Liver (tissue), 9 donors: ENCODE measurements around the gene STMP1. TPM values are rescaled to one million over a fixed set of nuclear protein-coding genes. Genes with fewer than 3 reads are reported as not detected.

Experiments
- DNase-seq: peaks from one replicate; pipeline ENCODE4 v3.0.0-alpha.2; 2017; ENCODE audit warnings: low spot score
- H3K27ac ChIP-seq, 2 donors: one replicate each; pipeline ENCODE4 v1.7.0; 2013; ENCODE audit warnings: inconsistent platforms in 2 of 2, low read length in 2 of 2, control low read depth in 1 of 2, low read depth in 1 of 2, mild to moderate bottlenecking in 1 of 2
- H3K27me3 ChIP-seq, 4 donors: one replicate each; pipeline versions ENCODE4 v1.6.1 to v1.7.0; 2013; ENCODE audit warnings: low read length in 3 of 4, inconsistent platforms in 1 of 4, mild to moderate bottlenecking in 1 of 4, moderate library complexity in 1 of 4; ENCODE audit not compliant: control insufficient read depth in 4 of 4, insufficient read depth in 4 of 4
- H3K36me3 ChIP-seq, 4 donors: one replicate each; pipeline versions ENCODE4 v1.6.1 to v1.7.0; 2013; ENCODE audit warnings: low read length in 3 of 4, mild to moderate bottlenecking in 3 of 4, low read depth in 1 of 4, moderate library complexity in 1 of 4; ENCODE audit not compliant: control insufficient read depth in 4 of 4, insufficient read depth in 3 of 4
- H3K4me1 ChIP-seq, 4 donors: one replicate each; pipeline versions ENCODE4 v1.6.1 to v1.7.0; 2013; ENCODE audit warnings: low read length in 3 of 4, mild to moderate bottlenecking in 3 of 4, moderate library complexity in 1 of 4; ENCODE audit not compliant: control insufficient read depth in 4 of 4, insufficient read depth in 4 of 4
- H3K4me3 ChIP-seq, 3 donors: one replicate each; pipeline versions ENCODE4 v1.6.1 to v1.7.0; 2013; ENCODE audit warnings: low read length in 3 of 3, control low read depth in 1 of 3, low read depth in 1 of 3, mild to moderate bottlenecking in 1 of 3
- H3K9ac ChIP-seq, 2 donors: one replicate each; pipeline ENCODE4 v1.7.0; 2013; ENCODE audit warnings: low read length in 2 of 2, mild to moderate bottlenecking in 2 of 2, moderate library complexity in 2 of 2, control low read depth in 1 of 2, low read depth in 1 of 2
- H3K9me3 ChIP-seq, 4 donors: one replicate each; pipeline versions ENCODE4 v1.6.1 to v1.7.0; 2013; ENCODE audit warnings: low read length in 3 of 4; ENCODE audit not compliant: control insufficient read depth in 4 of 4
- ATF3 ChIP-seq: IDR thresholded peaks from 2 replicates; pipeline ENCODE4 v1.6.1; 2016; ENCODE audit warnings: antibody characterized with exemption
- CTCF ChIP-seq: fragments of 150-350 bp; IDR thresholded peaks from 2 replicates; pipeline ENCODE4 v1.5.1; 2017; ENCODE audit warnings: improper control_type of control experiment, low read depth, low read length; ENCODE audit not compliant: missing input control
- FOXA1 ChIP-seq: IDR thresholded peaks from 2 replicates; pipeline ENCODE4 v1.6.1; 2016; ENCODE audit warnings: antibody characterized with exemption
- FOXA2 ChIP-seq: IDR thresholded peaks from 2 replicates; pipeline ENCODE4 v1.6.1; 2016; ENCODE audit warnings: antibody characterized with exemption
- GABPA ChIP-seq, 2 donors: IDR thresholded peaks in 1 of 2; conservative IDR thresholded peaks in 1 of 2; 2 replicates each; pipeline ENCODE4 v1.6.1; 2016; ENCODE audit warnings: antibody characterized with exemption in 2 of 2, mild to moderate bottlenecking in 1 of 2, moderate library complexity in 1 of 2
- JUND ChIP-seq, 2 donors: IDR thresholded peaks; 2 replicates each; pipeline ENCODE4 v1.6.1; 2016; ENCODE audit warnings: antibody characterized with exemption in 2 of 2
- RAD21 ChIP-seq, 2 donors: IDR thresholded peaks; 2 replicates each; pipeline ENCODE4 v1.6.1; 2016; ENCODE audit warnings: antibody characterized with exemption in 2 of 2, mild to moderate bottlenecking in 2 of 2
- REST ChIP-seq: IDR thresholded peaks from 2 replicates; pipeline ENCODE4 v1.6.1; 2016; ENCODE audit warnings: antibody characterized with exemption, mild to moderate bottlenecking
- SP1 ChIP-seq: IDR thresholded peaks from 2 replicates; pipeline ENCODE4 v1.6.1; 2018; ENCODE audit warnings: antibody characterized with exemption, mild to moderate bottlenecking
- TAF1 ChIP-seq: conservative IDR thresholded peaks from 2 replicates; pipeline ENCODE4 v1.6.1; 2016; ENCODE audit warnings: antibody characterized with exemption, mild to moderate bottlenecking
- YY1 ChIP-seq: IDR thresholded peaks from 2 replicates; pipeline ENCODE4 v1.6.1; 2016; ENCODE audit warnings: antibody characterized with exemption, mild to moderate bottlenecking
- ZBTB33 ChIP-seq: IDR thresholded peaks from 2 replicates; pipeline ENCODE4 v1.6.1; 2016; ENCODE audit warnings: antibody characterized with exemption
- WGBS: extraction: QIAGEN DNeasy Blood & Tissue Kit; methylation state at CpG from one replicate; pipeline ENCODE4 v1.1.7; 2013; 5-methylcytosine and 5-hydroxymethylcytosine counted together
- polyA plus RNA-seq, 2 donors: library from polyadenylated mRNA; stranded (reverse) in 1 of 2; unstranded in 1 of 2; fragments of 200-250 nt in 1 of 2; fragments of >200 nt in 1 of 2; fragmentation: Nextera tagmentation in 1 of 2; extraction: Ambion mirVana in 1 of 2; gene quantifications; one replicate each; pipeline versions ENCODE4 v1.2.1 to v1.2.3, GENCODE V29; 2013 to 2015
- total RNA-seq, 2 donors: library from RNA; depleted of rRNA; stranded (reverse); fragments of >200 nt; gene quantifications; one replicate each; pipeline ENCODE4 v1.2.3, GENCODE V29; 2014
- donor health status: healthy.
- donor health status: healthy.
- donor health status: healthy.
- donor health status: healthy.
- donor health status: healthy.

The STMP1 gene
- total and polyA plus RNA-seq, 4 donors: 6.8 to 30.7 (median 13.8) TPM

- H3K4me3 ChIP-seq: no peak overlapping the region
- no peaks in the 10 kb centered on the region for H3K27me3 ChIP-seq
- DNase-seq: no peak
- no peak overlapping the region for H3K9ac ChIP-seq
- no peaks in the 10 kb centered on the region for H3K4me1 ChIP-seq
- no peaks in the 10 kb centered on the region for H3K9me3 ChIP-seq
- H3K36me3 ChIP-seq: no peaks in the 10 kb centered on the region
- TF ChIP-seq YY1: no peak
- no peak for TF ChIP-seq ATF3
- no peak for TF ChIP-seq TAF1
- TF ChIP-seq ZBTB33: no peak
- no peak for TF ChIP-seq CTCF
- no peak for TF ChIP-seq GABPA (IDR thresholded peaks at IDR 0.05 in 1 of 2, conservative IDR thresholded peaks at IDR 0.05 in 1 of 2)
- no peak for TF ChIP-seq RAD21 (IDR thresholded peaks at IDR 0.05)
- TF ChIP-seq SP1: no peak
- TF ChIP-seq JUND (IDR thresholded peaks at IDR 0.05): no peak
- TF ChIP-seq REST: no peak
- TF ChIP-seq FOXA2: no peak
- no peak overlapping the region for H3K27ac ChIP-seq
- WGBS: 81% methylated on average over 1 of the region's 1 CpG
Measured at GRCh38 chr7:135715673-135716072, 53.4 kb downstream of the STMP1 start.

GRCh38 chr7:135716677-135717238 lies 54.4 kb downstream of the STMP1 start:
- Histone ChIP-seq H3K9me3 (no peaks in the 10 kb centered on the region), H3K9ac (no peak overlapping the region), H3K4me1 (no peaks in the 10 kb centered on the region), H3K36me3 (no peaks in the 10 kb centered on the region), H3K4me3 (no peak overlapping the region), H3K27ac (no peak overlapping the region), H3K27me3 (no peaks in the 10 kb centered on the region)
- TF ChIP-seq TAF1: no peak
- TF ChIP-seq FOXA1: no peak
- no peak for DNase-seq
- WGBS: 74% methylated on average over 9 of the region's 9 CpGs
